Measurements from ENCODE around the gene PLCH1. TPM values are rescaled to one million over a fixed set of nuclear protein-coding genes. Genes with fewer than 3 reads are reported as not detected.

Gene PLCH1
- polyA plus RNA-seq, 1 donor (not counting 4 experiments of a cell fraction or from before 2014, with no cell fraction given) = 0.05 TPM

GRCh38 chr3:155528579-155528978 is 216.3 kb downstream of the PLCH1 start:
- Histone ChIP-seq H4K20me1 (ENCODE audit: control insufficient read depth, extremely low read depth, insufficient read depth, low read length) (no peaks in the 10 kb centered on the region), H3K4me3 (ENCODE audit: control insufficient read depth in 2 of 3, extremely low read depth in 1 of 3, insufficient read depth in 2 of 3, low read depth in 1 of 3, low read length in 3 of 3) (no peak overlapping the region)
- no peak for FAIRE-seq

GRCh38 chr3:155525324-155525833 is 219.5 kb downstream of the PLCH1 start:
- no peaks in the 10 kb centered on the region for H3K9me3 ChIP-seq (ENCODE audit: control insufficient read depth, low read depth, low read length)
- DNase-seq (ENCODE audit: low read depth, low spot score) (no peak), FAIRE-seq (no peak)
- H3K36me3 ChIP-seq (ENCODE audit: control insufficient read depth in 2 of 2, extremely low read depth in 1 of 2, insufficient read depth in 2 of 2, low read length in 2 of 2) = no peaks in the 10 kb centered on the region
- H3K9me1 ChIP-seq (ENCODE audit: control insufficient read depth, extremely low read depth, insufficient read depth, low read length) = no peaks in the 10 kb centered on the region
- H3K4me2 ChIP-seq (ENCODE audit: control insufficient read depth, extremely low read depth, insufficient read depth, low read depth, low read length) = no peak overlapping the region
- TF ChIP-seq EZH2 (IDR thresholded peaks at IDR 0.05; ENCODE audit: low read length) = no peak
- no peak for TF ChIP-seq CTCF (optimal IDR thresholded peaks at IDR 0.05 in 1 of 3, IDR thresholded peaks at IDR 0.05 in 1 of 3, conservative IDR thresholded peaks at IDR 0.05 in 1 of 3; ENCODE audit: extremely low read depth in 1 of 3, insufficient read depth in 2 of 3, low read length in 3 of 3)
- H3K79me2 ChIP-seq (ENCODE audit: control insufficient read depth, insufficient read depth, low read length) = no peaks in the 10 kb centered on the region
- no peak overlapping the region for H3K27ac ChIP-seq (ENCODE audit: control insufficient read depth, insufficient read depth, low read length)
- H3K9ac ChIP-seq (ENCODE audit: control insufficient read depth, extremely low read depth, insufficient read depth, low read length) = no peak overlapping the region
- no peaks in the 10 kb centered on the region for H3K27me3 ChIP-seq (ENCODE audit: control insufficient read depth, extremely low read depth, insufficient read depth, low read length)
- no peaks in the 10 kb centered on the region for H4K20me1 ChIP-seq (ENCODE audit: control insufficient read depth, extremely low read depth, insufficient read depth, low read length)
- H3K4me3 ChIP-seq (ENCODE audit: control insufficient read depth in 2 of 3, extremely low read depth in 1 of 3, insufficient read depth in 2 of 3, low read depth in 1 of 3, low read length in 3 of 3) = no peak overlapping the region
- dilution Hi-C loops (cut with MboI; ENCODE audit: extremely low pct_ligation_motif_present, low sequenced_read_pairs) = no loop called here
- no peak overlapping the region for H2AFZ ChIP-seq (ENCODE audit: control insufficient read depth, low read length)
- no peaks in the 10 kb centered on the region for H3K4me1 ChIP-seq (ENCODE audit: control insufficient read depth, extremely low read depth, insufficient read depth, low read length)

More at GRCh38 chr3:155528579-155528978, 216.3 kb downstream of the PLCH1 start:
- H3K9me1 ChIP-seq (ENCODE audit: control insufficient read depth, extremely low read depth, insufficient read depth, low read length) = no peaks in the 10 kb centered on the region
- H3K9ac ChIP-seq (ENCODE audit: control insufficient read depth, extremely low read depth, insufficient read depth, low read length) = no peak overlapping the region
- TF ChIP-seq CTCF (optimal IDR thresholded peaks at IDR 0.05 in 1 of 3, IDR thresholded peaks at IDR 0.05 in 1 of 3, conservative IDR thresholded peaks at IDR 0.05 in 1 of 3; ENCODE audit: extremely low read depth in 1 of 3, insufficient read depth in 2 of 3, low read length in 3 of 3) (no peak), EZH2 (IDR thresholded peaks at IDR 0.05; ENCODE audit: low read length) (no peak)
- H3K79me2 ChIP-seq (ENCODE audit: control insufficient read depth, insufficient read depth, low read length) = no peaks in the 10 kb centered on the region
- no peaks in the 10 kb centered on the region for H3K36me3 ChIP-seq (ENCODE audit: control insufficient read depth in 2 of 2, extremely low read depth in 1 of 2, insufficient read depth in 2 of 2, low read length in 2 of 2)
- no peak overlapping the region for H2AFZ ChIP-seq (ENCODE audit: control insufficient read depth, low read length)
- no peak overlapping the region for H3K4me2 ChIP-seq (ENCODE audit: control insufficient read depth, extremely low read depth, insufficient read depth, low read depth, low read length)
- dilution Hi-C loops (cut with MboI; ENCODE audit: extremely low pct_ligation_motif_present, low sequenced_read_pairs) = no loop called here
- DNase-seq (ENCODE audit: low read depth, low spot score) = no peak
- H3K4me1 ChIP-seq (ENCODE audit: control insufficient read depth, extremely low read depth, insufficient read depth, low read length) = peaks cover 7% of the 10 kb centered on the region
- H3K9me3 ChIP-seq (ENCODE audit: control insufficient read depth, low read depth, low read length) = no peaks in the 10 kb centered on the region
- H3K27ac ChIP-seq (ENCODE audit: control insufficient read depth, insufficient read depth, low read length) = no peak overlapping the region
- H3K27me3 ChIP-seq (ENCODE audit: control insufficient read depth, extremely low read depth, insufficient read depth, low read length) = no peaks in the 10 kb centered on the region
